Measurements from ENCODE around the gene PIP4K2C.

Gene PIP4K2C

DNA sequence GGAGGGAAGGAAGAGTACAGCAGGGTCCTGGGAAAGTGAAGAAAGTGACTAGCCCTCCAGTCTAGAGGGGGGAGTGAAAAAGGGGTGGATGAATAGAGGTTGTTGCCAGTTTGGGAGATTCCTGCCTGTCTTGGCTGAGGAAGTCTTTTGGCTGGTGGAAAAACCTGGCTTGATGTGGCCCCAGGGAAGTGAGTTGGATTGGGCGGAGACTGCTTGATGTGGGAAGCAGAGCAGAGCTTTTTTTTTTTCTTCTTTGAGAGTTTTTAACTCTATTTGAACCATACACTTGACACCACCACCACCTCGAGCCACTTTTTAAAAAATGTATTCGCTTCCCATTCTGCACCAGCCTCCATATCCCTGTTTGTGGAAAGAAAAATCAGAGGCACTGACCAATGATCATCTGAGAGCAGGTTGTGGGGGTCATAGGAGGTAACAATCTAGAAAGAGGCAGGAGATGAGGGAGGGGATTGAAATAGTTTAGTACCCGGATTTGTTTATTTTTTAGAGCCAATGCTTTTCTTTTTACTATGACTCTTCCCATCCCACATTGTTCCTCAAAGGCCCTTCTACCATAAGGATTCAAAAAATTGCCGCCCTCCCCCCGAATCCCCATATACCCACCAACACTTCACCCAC, 12.9 kb downstream of the PIP4K2C start:
- DNase-seq (ENCODE audit: low read depth) = no peak
- no peak for TF ChIP-seq MYC (IDR thresholded peaks at IDR 0.05; ENCODE audit: low read depth, low read length)
- no peak for TF ChIP-seq POLR2A (IDR thresholded peaks at IDR 0.05; ENCODE audit: extremely low read depth, insufficient read length)
- TF ChIP-seq, protein P1, sequence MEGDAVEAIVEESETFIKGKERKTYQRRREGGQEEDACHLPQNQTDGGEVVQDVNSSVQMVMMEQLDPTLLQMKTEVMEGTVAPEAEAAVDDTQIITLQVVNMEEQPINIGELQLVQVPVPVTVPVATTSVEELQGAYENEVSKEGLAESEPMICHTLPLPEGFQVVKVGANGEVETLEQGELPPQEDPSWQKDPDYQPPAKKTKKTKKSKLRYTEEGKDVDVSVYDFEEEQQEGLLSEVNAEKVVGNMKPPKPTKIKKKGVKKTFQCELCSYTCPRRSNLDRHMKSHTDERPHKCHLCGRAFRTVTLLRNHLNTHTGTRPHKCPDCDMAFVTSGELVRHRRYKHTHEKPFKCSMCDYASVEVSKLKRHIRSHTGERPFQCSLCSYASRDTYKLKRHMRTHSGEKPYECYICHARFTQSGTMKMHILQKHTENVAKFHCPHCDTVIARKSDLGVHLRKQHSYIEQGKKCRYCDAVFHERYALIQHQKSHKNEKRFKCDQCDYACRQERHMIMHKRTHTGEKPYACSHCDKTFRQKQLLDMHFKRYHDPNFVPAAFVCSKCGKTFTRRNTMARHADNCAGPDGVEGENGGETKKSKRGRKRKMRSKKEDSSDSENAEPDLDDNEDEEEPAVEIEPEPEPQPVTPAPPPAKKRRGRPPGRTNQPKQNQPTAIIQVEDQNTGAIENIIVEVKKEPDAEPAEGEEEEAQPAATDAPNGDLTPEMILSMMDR (IDR thresholded peaks at IDR 0.05; ENCODE audit: low read depth, low read length) = no peak
- TF ChIP-seq MAX (IDR thresholded peaks at IDR 0.05; ENCODE audit: low read depth, low read length) = no peak
- H3K4me3 ChIP-seq (ENCODE audit: low read depth, low read length) = no peak overlapping the region

DNA sequence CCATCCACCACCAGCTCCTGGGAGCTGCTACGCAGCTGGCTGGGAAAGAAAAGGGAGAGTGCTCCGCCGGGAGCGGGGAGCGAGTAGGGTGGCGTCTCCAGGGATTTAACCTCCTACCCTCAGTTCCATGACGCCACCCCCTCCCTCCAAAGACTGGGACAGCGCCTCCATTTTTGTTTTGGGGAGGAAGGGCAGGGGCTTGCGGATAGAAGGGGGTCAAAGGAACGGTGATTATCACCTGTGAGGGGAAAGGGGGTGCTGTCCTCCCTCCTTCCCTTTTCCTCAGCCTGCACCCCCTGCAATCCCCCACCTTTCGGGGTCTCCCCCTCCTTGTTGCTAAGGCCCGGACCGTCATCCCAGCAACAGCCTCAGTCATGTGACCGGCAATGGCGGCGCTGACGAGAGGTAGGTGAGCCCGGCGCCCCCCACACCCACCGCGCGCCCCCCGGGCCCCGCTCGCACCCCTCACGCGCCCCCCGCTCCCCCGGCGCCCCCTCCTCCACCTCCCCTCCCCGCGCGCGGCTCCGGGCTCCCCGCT, 13.5 kb downstream of the PIP4K2C start, which contains the start of gene DTX3:
Gene DTX3, plus strand, starts transcription at position 371 of the 538 bp plus-strand sequence. CDS start 1,694 bp downstream, outside the sequence.
- TF ChIP-seq, protein P1 (IDR thresholded peaks at IDR 0.05; ENCODE audit: low read depth, low read length) = no peak
- TF ChIP-seq MYC (IDR thresholded peaks at IDR 0.05; ENCODE audit: low read depth, low read length) (no peak), MAX (IDR thresholded peaks at IDR 0.05; ENCODE audit: low read depth, low read length) (no peak), POLR2A (IDR thresholded peaks at IDR 0.05; ENCODE audit: extremely low read depth, insufficient read length) (no peak)
- no peak for DNase-seq (ENCODE audit: low read depth)

DNA sequence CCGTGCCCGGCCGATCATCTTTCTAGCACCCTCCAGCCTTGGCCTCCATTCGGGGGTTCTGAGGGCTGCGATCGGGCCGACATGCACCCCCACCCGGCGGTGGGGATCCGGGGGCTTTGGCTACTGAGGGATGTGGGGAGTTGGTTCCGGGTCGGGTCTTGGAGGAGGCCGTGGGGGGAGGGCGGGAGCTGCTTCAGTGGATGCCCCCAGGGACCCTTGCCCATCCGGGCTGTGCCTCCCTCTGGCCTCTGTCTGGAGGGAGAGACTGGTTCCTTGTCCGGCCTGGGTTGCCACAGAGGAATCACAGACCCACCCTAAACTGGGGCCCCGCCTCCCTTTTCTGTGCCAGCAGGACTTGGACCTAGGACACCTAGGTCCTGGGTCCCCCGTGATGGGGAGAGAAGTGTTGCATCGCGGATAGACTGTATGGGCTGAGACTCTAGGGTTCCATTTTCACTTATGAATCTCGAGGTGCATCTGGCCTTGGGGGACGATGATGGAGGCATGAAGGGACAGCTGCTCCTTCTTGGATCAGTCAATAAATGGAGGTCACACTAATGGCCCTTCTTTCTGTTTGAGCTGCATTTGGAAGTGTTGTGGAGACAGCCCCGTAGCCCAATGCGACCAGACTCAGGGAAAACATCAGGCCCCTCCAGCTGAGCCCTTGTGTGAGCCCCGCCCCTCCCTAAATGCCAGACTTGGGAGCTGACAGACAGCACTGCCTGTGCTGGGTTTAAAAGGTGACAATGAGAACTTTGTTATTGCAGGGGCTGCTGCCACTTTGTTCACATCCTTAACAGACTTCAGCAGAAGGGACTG, 14.2 kb downstream of the PIP4K2C start:
- TF ChIP-seq MAX (IDR thresholded peaks at IDR 0.05; ENCODE audit: low read depth, low read length) (no peak), POLR2A (IDR thresholded peaks at IDR 0.05; ENCODE audit: extremely low read depth, insufficient read length) (no peak), MYC (IDR thresholded peaks at IDR 0.05; ENCODE audit: low read depth, low read length) (no peak)
- TF ChIP-seq, protein P1 (IDR thresholded peaks at IDR 0.05; ENCODE audit: low read depth, low read length) = no peak
- no peak overlapping the region for H3K4me3 ChIP-seq (ENCODE audit: low read depth, low read length)
- no peak for DNase-seq (ENCODE audit: low read depth)

More for the DNA sequence above, 13.5 kb downstream of the PIP4K2C start, which contains the start of gene DTX3:
- no peak within 1 kb of the TSS for H3K4me3 ChIP-seq (ENCODE audit: low read depth, low read length)

- no peak overlapping the region for H3K4me3 ChIP-seq (ENCODE audit: low read depth, low read length)
- TF ChIP-seq MAX (IDR thresholded peaks at IDR 0.05; ENCODE audit: low read depth, low read length) (no peak), MYC (IDR thresholded peaks at IDR 0.05; ENCODE audit: low read depth, low read length) (no peak), POLR2A (IDR thresholded peaks at IDR 0.05; ENCODE audit: extremely low read depth, insufficient read length) (no peak)
- TF ChIP-seq, protein P1 (IDR thresholded peaks at IDR 0.05; ENCODE audit: low read depth, low read length) = no peak
- no peak for DNase-seq (ENCODE audit: low read depth)
These were observed 14.9 kb downstream of the PIP4K2C start for GRCh38 chr12:57605811-57606311.

- no peak for TF ChIP-seq POLR2A (IDR thresholded peaks at IDR 0.05; ENCODE audit: extremely low read depth, insufficient read length)
- TF ChIP-seq, protein P1 (IDR thresholded peaks at IDR 0.05; ENCODE audit: low read depth, low read length) = no peak
- no peak for TF ChIP-seq MAX (IDR thresholded peaks at IDR 0.05; ENCODE audit: low read depth, low read length)
- TF ChIP-seq MYC (IDR thresholded peaks at IDR 0.05; ENCODE audit: low read depth, low read length) = no peak
- no peak for DNase-seq (ENCODE audit: low read depth)
- H3K4me3 ChIP-seq (ENCODE audit: low read depth, low read length) = no peak overlapping the region
These were observed 15.4 kb downstream of the PIP4K2C start for GRCh38 chr12:57606399-57606798.

All from NB4 (cell line).